ENCODE measurements around the gene TCF4.

Gene TCF4

GRCh38 chr18:55592106-55592505 is 4.1 kb upstream of the TCF4 start:
- no peak for DNase-seq (ENCODE audit: low read depth in 1 of 2, low spot score in 1 of 2)
- H3K27ac ChIP-seq (replicated peaks) = no peak overlapping the region
- TF ChIP-seq CTCF (IDR thresholded peaks at IDR 0.05; ENCODE audit: insufficient read depth, low read length) (no peak), GABPA (IDR thresholded peaks at IDR 0.05; ENCODE audit: low read depth) (no peak)
- H3K27me3 ChIP-seq (ENCODE audit: insufficient read depth, poor library complexity, severe bottlenecking) = no peaks in the 10 kb centered on the region
- no peak overlapping the region for H3K4me3 ChIP-seq (replicated peaks; ENCODE audit: insufficient read depth, low read length)

DNA sequence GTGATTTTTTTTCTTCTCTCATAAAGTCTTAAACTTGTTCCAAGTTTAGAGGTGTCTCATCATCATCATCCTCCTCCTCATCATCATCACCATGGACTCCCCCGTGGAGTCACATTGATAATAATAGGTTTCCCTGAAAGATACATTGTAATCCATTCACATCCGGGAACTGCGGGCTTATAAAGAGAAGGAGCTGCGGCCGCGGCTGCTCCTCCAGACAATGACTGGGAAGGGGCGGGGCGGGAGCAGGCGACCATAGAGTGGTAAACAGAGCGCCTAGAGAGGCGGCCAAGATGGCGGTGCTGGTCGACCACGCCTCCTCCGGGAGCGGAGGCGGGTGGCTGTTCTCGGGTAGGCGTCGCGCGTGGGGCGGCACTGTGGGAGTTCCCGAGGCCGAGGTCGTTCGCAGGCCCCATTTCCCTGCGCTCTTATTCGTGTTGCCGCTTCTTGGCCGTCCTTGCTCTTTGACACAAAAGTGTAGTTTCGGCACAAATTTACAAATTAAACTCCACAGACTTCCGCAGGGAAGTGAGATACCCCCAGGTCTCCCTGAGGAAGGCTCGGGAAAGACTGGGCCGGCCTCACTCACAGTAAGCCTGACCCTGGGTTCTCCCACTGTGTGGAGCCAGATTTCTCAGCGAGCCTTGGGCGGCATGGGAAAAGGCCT is 1.8 kb upstream of the TCF4 start:
- no peak for TF ChIP-seq GABPA (IDR thresholded peaks at IDR 0.05; ENCODE audit: low read depth)
- peak; percentile 99 for TF ChIP-seq POLR2AphosphoS5 (IDR thresholded peaks at IDR 0.05; ENCODE audit: low read depth)
- TF ChIP-seq SPI1 (IDR thresholded peaks at IDR 0.05; ENCODE audit: borderline replicate concordance, low read depth) = 0 out of 2 replicates have a peak, but pooled peaks have one; percentile 6
- TF ChIP-seq, protein P1, sequence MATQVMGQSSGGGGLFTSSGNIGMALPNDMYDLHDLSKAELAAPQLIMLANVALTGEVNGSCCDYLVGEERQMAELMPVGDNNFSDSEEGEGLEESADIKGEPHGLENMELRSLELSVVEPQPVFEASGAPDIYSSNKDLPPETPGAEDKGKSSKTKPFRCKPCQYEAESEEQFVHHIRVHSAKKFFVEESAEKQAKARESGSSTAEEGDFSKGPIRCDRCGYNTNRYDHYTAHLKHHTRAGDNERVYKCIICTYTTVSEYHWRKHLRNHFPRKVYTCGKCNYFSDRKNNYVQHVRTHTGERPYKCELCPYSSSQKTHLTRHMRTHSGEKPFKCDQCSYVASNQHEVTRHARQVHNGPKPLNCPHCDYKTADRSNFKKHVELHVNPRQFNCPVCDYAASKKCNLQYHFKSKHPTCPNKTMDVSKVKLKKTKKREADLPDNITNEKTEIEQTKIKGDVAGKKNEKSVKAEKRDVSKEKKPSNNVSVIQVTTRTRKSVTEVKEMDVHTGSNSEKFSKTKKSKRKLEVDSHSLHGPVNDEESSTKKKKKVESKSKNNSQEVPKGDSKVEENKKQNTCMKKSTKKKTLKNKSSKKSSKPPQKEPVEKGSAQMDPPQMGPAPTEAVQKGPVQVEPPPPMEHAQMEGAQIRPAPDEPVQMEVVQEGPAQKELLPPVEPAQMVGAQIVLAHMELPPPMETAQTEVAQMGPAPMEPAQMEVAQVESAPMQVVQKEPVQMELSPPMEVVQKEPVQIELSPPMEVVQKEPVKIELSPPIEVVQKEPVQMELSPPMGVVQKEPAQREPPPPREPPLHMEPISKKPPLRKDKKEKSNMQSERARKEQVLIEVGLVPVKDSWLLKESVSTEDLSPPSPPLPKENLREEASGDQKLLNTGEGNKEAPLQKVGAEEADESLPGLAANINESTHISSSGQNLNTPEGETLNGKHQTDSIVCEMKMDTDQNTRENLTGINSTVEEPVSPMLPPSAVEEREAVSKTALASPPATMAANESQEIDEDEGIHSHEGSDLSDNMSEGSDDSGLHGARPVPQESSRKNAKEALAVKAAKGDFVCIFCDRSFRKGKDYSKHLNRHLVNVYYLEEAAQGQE (IDR thresholded peaks at IDR 0.05; ENCODE audit: insufficient replicate concordance, low read depth) = peak; percentile 76
- no peak for TF ChIP-seq CTCF (IDR thresholded peaks at IDR 0.05; ENCODE audit: insufficient read depth, low read length)
- peak overlapping the region; percentile 73 for H3K27ac ChIP-seq (replicated peaks)
- peak; percentile 93 to 99 for DNase-seq (ENCODE audit: low read depth in 1 of 2, low spot score in 1 of 2)
- peak overlapping the region; percentile 79 for H3K4me3 ChIP-seq (replicated peaks; ENCODE audit: insufficient read depth, low read length)
- H3K27me3 ChIP-seq (ENCODE audit: insufficient read depth, poor library complexity, severe bottlenecking) = no peaks in the 10 kb centered on the region

DNA sequence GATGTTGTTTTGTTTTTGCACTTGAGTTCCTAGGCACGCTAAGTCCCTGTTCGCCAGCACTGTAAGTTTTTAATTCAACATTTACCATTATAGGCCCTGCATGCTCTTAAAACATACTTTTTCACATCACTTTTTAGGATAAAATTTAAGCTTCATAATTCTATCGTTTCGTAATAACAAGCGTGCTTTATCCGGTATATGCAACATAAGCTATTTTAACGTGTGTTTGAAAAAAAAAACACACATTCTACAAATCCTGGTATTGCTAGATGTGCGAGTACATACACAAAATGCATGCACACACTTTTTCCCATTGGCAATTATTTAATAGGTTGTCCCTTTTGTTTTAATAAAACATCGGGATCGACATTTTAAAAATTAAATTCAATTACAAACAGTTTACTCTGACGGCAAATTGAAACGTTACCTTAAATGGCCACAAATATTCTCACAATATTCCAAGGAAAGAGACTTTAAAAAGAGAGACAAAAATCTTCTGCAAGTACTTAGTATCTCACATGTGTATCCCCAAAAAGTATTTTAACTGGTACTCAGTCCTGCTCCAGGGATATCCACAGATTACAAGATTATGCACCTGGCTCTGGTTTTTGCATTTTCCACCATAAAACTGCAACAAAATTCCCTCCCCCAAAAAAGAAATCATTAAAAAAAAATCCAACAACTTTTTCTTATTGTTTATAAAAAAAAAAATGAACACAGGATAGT is 1.0 kb upstream of the TCF4 start:
- Histone ChIP-seq H3K27ac (replicated peaks) (peak overlapping the region; percentile 73), H3K4me3 (replicated peaks; ENCODE audit: insufficient read depth, low read length) (peak overlapping the region; percentile 79), H3K27me3 (ENCODE audit: insufficient read depth, poor library complexity, severe bottlenecking) (no peaks in the 10 kb centered on the region)
- DNase-seq (ENCODE audit: low read depth in 1 of 2, low spot score in 1 of 2) = no peak
- no peak for TF ChIP-seq CTCF (IDR thresholded peaks at IDR 0.05; ENCODE audit: insufficient read depth, low read length)
- TF ChIP-seq, protein P1 (IDR thresholded peaks at IDR 0.05; ENCODE audit: insufficient replicate concordance, low read depth) = no peak
- TF ChIP-seq POLR2AphosphoS5 (IDR thresholded peaks at IDR 0.05; ENCODE audit: low read depth) = no peak
- no peak for TF ChIP-seq SPI1 (IDR thresholded peaks at IDR 0.05; ENCODE audit: borderline replicate concordance, low read depth)
- TF ChIP-seq GABPA (IDR thresholded peaks at IDR 0.05; ENCODE audit: low read depth) = no peak; the same call in 1 of the 2 replicates

Measured in HL-60 (cell line).